GM11168 (cell line): ENCODE data around the gene SIL1.
"Not testable (repeated sequence)": the region's sequence is repeated elsewhere in the genome, so short reads cannot be mapped to it uniquely, and the experiment has no call there.

ENCODE experiments used
- in situ Hi-C: fragments of 300-500 bp; cut with MboI; formaldehyde crosslinking; loops from one replicate; pipeline ENCODE4 v1.12.0; 2022; ENCODE audit warnings: low sequenced_read_pairs; ENCODE audit not compliant: unreplicated experiment

SIL1 gene

GRCh38 chr5:139049780-139050179 lies 148.4 kb downstream of the SIL1 start:
- in situ Hi-C loops = no loop called here

- in situ Hi-C loops = no loop called here
These were observed 151.6 kb downstream of the SIL1 start for GRCh38 chr5:139046551-139046950.

DNA sequence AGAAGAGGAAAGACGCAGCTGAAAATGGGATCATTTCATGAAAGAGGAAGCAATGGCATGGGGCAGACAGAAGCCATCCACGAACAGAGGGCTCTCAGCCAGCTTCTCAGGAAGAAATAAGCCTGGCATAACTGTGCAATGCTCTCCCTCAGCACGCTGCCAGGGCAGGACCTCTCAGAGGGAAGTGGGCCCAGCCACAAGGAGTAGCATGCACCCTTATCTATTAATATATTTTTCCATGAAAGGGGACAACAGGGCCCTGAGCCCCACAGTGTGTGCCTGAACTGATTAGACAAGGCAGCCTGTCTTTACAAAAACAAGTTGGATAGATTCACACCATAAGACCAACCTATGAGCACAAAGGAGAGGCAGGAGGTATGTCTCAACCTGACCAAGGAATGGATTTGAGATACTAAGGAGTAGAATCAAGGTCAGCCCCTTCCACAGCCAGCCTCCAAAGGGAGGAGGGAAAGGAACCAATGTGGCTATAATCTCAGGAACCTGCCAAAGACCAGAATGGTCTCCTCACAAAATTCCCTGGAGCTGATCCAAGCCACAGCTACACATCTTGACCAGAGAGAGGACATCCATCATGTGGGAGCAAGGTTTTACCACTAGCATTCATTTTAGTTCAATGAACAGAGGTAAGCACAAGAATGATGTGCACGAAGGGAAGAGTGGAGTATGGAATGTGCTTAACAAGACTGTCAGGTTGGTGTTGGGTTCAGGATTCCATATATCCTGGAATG lies 154.8 kb downstream of the SIL1 start:
- in situ Hi-C loops = no loop called here

DNA sequence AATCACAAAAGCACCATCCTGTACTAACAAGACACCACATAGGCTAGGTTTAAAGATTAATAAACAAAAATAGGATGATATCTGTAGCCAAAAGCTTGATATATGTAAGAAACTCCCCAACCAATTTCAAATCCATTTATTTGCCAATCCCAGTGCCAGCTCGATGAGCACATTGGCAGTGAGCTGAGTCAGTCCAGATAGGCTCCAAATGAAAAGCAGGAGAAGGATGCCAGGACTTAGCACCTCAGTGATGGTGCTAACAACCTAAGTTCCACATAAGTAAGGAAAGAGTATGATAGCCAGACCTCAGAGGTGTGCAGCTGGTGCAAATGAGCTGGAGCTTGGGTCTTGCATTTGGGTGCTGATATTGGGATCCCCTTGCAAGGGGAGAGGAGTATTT lies 158.1 kb downstream of the SIL1 start:
- in situ Hi-C loops = no loop called here

GRCh38 chr5:139038613-139039305 lies 159.4 kb downstream of the SIL1 start:
- in situ Hi-C loops = no loop called here

GRCh38 chr5:139037732-139038131 lies 160.4 kb downstream of the SIL1 start:
- in situ Hi-C loops = no loop called here

GRCh38 chr5:139036332-139036731 lies 161.8 kb downstream of the SIL1 start:
- in situ Hi-C loops = not testable (repeated sequence)

DNA sequence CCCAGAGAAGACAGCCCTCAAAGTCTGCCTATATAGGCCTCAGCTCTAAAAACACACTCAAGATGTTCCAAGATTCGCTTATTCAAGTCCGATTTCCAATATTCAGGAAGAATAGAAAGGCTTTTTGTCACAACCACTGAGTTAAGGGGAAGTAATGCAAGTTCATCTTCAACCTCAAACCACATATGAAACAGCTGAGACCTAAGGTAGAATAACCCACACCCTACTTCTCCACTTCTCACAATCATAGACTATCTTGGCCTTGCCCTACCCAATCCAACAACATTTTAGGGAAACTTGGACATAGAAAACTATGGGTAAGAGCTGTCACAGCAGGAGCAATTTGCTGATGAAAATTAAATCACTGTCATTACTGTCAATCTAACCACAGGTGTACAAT lies 171.0 kb downstream of the SIL1 start:
- in situ Hi-C loops = no loop called here

- in situ Hi-C loops = no loop called here
These were observed 172.5 kb downstream of the SIL1 start for GRCh38 chr5:139025651-139026050.

DNA sequence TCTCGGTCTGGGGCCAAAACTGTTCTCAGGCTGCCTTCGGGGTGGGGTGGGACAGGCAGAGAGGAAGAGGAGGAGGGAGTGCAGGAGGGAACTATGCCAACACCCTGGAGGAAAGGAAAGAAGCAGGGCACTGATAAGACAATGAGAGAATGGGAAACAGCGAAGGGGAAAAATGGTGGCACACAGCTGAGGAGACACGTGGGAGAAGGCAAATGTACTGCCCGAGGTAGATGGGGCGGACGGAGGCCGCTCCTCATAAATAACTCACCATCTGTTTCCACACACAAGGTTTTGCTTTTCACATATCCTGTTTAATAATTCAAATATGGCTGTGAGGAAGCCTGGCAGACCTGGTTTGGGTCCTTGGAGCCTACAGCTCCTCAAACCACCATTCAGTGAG lies 174.9 kb downstream of the SIL1 start:
- in situ Hi-C loops = no loop called here

DNA sequence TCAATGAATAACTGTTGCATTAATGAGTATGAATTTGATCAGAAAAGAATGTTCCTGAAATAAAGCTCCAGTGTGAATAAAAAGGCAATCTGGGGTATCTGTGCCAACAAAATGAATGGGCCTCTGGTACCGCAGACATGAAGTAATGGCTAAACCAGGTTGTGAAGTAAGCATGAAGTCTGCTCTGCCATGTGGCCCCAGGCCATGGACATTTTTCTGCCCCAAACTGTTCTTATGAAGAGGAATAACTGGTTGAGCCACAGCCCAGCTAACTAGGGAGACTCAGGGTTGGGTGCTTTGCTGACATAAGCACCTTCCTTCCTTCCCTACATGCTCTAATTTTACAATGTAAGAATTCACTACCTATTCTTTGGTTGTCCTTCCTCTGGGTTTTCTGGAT lies 175.6 kb downstream of the SIL1 start:
- in situ Hi-C loops = no loop called here

DNA sequence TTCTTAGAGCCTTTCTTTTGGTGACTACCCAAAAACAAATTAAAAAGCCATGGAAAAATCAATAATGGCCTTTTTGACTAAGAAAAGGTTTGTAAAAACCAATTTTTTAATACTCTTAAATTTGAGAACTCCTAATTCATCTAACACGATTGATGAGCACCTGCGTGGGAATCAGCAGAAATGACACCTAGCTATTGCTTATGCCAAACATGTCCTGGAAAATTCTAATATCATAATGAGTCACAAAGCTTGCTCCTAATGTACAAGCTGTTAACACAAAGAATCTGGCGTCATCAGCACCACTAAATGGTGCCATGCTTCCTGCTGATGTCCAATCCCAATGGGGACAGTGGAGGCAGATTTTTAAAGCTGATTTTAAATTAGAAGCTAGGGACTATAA lies 176.8 kb downstream of the SIL1 start:
- in situ Hi-C loops = no loop called here

- in situ Hi-C loops = no loop called here
These were observed 178.3 kb downstream of the SIL1 start for GRCh38 chr5:139019880-139020279.

DNA sequence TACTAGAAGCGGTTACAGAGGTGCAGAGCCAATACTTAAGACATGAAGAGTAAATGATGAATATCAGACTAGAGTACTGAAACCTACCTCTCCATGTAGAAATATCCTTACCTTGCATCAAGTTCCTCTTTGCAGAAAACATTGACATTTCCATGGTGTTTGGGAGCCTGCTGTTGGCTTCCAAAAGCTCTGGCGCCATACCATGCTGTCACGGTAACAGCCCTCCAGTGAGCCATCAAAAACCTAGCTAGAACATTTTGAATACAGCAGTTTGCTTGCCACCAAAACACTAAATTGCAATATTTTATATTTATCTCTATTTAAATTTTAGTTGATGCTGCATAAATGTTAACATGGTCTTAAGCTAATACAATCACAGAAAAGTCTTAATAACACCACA lies 179.0 kb downstream of the SIL1 start:
- in situ Hi-C loops = no loop called here

GRCh38 chr5:139017624-139018023 lies 180.5 kb downstream of the SIL1 start:
- in situ Hi-C loops = no loop called here

- in situ Hi-C loops = no loop called here
These were observed 182.0 kb downstream of the SIL1 start for GRCh38 chr5:139016186-139016585.

DNA sequence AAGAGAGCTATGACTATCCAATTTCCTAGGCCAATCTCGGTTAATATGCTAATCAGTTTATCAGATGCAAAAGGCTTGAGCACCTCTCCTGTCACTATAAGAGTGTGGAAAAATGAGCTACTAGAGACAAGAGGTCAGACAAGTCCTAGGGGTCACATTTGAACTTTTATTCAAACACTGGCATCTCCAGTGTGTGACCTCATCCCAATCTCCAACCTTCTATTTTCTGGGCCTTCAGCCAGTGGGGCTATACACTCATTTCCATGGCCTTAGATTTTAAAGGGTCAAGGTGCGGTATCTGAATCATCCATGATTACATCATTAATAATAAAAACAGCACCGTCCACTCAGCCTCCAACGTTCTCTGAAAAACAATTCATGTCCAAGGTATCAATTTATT lies 183.4 kb downstream of the SIL1 start:
- in situ Hi-C loops = no loop called here

- in situ Hi-C loops = no loop called here
These were observed 186.0 kb downstream of the SIL1 start for GRCh38 chr5:139012176-139012575.

DNA sequence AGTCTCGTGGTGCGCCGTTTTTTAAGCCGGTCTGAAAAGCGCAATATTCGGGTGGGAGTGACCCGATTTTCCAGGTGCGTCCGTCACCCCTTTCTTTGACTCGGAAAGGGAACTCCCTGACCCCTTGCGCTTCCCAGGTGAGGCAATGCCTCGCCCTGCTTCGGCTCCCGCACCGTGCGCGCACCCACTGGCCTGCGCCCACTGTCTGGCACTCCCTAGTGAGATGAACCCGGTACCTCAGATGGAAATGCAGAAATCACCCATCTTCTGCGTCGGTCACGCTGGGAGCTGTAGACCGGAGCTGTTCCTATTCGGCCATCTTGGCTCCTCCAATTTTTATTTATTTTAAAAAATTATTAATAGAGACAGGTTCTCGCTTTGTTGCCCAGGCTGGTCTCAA lies 187.0 kb downstream of the SIL1 start:
- in situ Hi-C loops = not testable (repeated sequence)

DNA sequence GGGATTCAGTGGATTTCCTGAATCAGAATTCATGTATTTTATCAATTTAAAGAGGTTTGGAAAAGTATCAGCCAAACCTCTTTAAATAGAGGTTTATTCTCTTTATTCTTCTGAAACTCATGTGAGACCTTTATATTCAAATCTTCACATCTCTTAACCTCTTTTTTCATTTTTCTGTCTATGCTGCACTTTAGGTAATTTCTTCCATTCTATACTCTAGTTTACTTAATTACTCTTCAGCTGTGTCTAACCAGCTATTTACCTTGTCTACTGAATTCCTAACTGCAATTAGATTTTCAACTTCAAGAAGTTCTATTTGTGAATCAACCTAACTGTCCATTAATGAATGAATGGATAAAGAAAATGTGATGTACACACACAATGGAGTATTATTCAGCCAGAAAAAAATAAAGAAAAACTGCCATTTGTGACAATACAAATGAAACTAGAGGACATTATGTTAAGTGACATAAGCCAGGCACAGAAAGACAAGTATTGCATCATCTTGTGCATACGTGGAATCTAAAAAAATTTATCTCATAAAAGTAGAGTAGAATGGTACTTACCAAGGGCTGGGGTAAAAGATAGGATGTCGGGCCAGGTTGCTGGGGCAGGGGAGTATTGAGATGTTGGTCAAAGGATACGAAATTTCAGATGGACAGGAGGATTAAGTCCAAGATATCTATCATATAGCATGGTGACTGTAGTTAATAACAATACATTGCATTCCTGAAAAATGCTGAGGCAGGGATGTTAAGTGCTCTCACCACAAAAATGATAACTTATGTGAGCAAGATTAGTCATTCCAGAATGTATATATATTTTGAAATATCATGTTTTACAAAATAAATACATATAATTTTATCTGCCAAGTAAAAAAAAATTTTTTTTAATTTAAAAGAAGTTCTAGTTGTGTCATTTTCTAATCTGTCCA lies 193.5 kb downstream of the SIL1 start:
- in situ Hi-C loops = no loop called here

DNA sequence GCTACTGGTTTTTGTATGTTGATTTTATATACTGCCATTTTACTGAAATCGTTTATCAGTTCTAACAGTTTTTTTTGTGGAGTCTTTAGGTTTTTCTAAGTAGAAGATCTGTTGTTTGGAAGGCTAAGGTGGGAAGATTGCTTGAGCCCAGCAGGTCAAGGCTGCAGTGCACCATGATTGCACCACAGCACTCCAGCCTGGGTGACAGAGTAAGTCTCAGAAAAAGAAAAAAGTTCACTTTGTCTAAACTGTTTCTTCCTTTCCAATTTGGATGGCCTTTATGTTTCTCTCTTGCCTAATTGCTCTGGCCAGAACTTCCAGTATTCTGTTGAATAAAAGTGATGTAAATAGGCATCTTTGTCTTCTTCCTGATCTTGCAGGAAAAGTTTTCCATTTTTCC lies 198.5 kb downstream of the SIL1 start:
- in situ Hi-C loops = no loop called here
